GM10266 (cell line): ENCODE measurements around the gene IQCN.

Experiments used
- DNase-seq: peaks from one replicate; pipeline ENCODE4 v3.0.0; 2012; ENCODE audit errors: extremely low spot score
- CTCF ChIP-seq: IDR thresholded peaks from 2 replicates; pipeline ENCODE4 v1.5.1; 2012; ENCODE audit warnings: mild to moderate bottlenecking, low read depth; ENCODE audit not compliant: control insufficient read depth, insufficient read depth; ENCODE audit errors: missing control alignments

IQCN gene

GRCh38 chr19:18294467-18294864, 20.2 kb upstream of the IQCN start:
- no peak for DNase-seq
- TF ChIP-seq CTCF = no peak

GRCh38 chr19:18293642-18294466, 19.6 kb upstream of the IQCN start:
- no peak for DNase-seq
- no peak for TF ChIP-seq CTCF

- TF ChIP-seq CTCF = no peak
- peak; percentile 76 for DNase-seq
Observed at GRCh38 chr19:18292810-18293641, 18.8 kb upstream of the IQCN start.

- DNase-seq = no peak
- TF ChIP-seq CTCF = no peak
Observed at GRCh38 chr19:18292462-18292809, 18.2 kb upstream of the IQCN start.

GRCh38 chr19:18291590-18292461, 17.6 kb upstream of the IQCN start:
- DNase-seq = peak; percentile 95

GRCh38 chr19:18291019-18291524, 16.8 kb upstream of the IQCN start:
- no peak for TF ChIP-seq CTCF
- no peak for DNase-seq

More at GRCh38 chr19:18291590-18292461, 17.6 kb upstream of the IQCN start:
- no peak for TF ChIP-seq CTCF
